Measurements from ENCODE around the gene MYPOP. TPM values are rescaled to one million over a fixed set of nuclear protein-coding genes. Genes with fewer than 3 reads are reported as not detected.

Gene MYPOP
- total RNA-seq, 2 donors from 2014 or later, result 8.7 to 9.1 TPM

- H3K4me3 ChIP-seq, result no peak overlapping the region
- no peaks in the 10 kb centered on the region for H3K36me3 ChIP-seq
- peaks cover 8% of the 10 kb centered on the region for H3K27me3 ChIP-seq (replicated peaks; ENCODE audit: insufficient read depth)
- TF ChIP-seq POLR2A (IDR thresholded peaks at IDR 0.05), result no peak
- TF ChIP-seq CTCF (IDR thresholded peaks at IDR 0.05), result no peak
- no peak for TF ChIP-seq POLR2AphosphoS5 (IDR thresholded peaks at IDR 0.05)
- intact Hi-C loops (cut with DNase I), result no loop called here
- no peak overlapping the region for H3K27ac ChIP-seq
- H3K9me3 ChIP-seq, result no peaks in the 10 kb centered on the region
- no peaks in the 10 kb centered on the region for H3K4me1 ChIP-seq (replicated peaks)
- DNase-seq (ENCODE audit: low spot score), result no peak
- WGBS, result 76% methylated on average over 3 of the region's 3 CpGs
Observed at GRCh38 chr19:45938733-45939319, 36.4 kb upstream of the MYPOP start.

GRCh38 chr19:45935267-45935666, 32.9 kb upstream of the MYPOP start:
- no peak for TF ChIP-seq CTCF (IDR thresholded peaks at IDR 0.05)
- no peak for TF ChIP-seq POLR2A (IDR thresholded peaks at IDR 0.05)
- no peak for TF ChIP-seq POLR2AphosphoS5 (IDR thresholded peaks at IDR 0.05)
- no peaks in the 10 kb centered on the region for H3K9me3 ChIP-seq
- intact Hi-C loops (cut with DNase I), result no loop called here
- no peaks in the 10 kb centered on the region for H3K4me1 ChIP-seq (replicated peaks)
- H3K27me3 ChIP-seq (replicated peaks; ENCODE audit: insufficient read depth), result peaks cover 6% of the 10 kb centered on the region
- no peaks in the 10 kb centered on the region for H3K36me3 ChIP-seq
- 74% methylated on average over 19 of the region's 19 CpGs for WGBS
- no peak overlapping the region for H3K4me3 ChIP-seq
- DNase-seq (ENCODE audit: low spot score), result no peak
- H3K27ac ChIP-seq, result no peak overlapping the region

GRCh38 chr19:45934551-45935230, 32.3 kb upstream of the MYPOP start:
- H3K36me3 ChIP-seq, result no peaks in the 10 kb centered on the region
- H3K27me3 ChIP-seq (replicated peaks; ENCODE audit: insufficient read depth), result peaks cover 6% of the 10 kb centered on the region
- H3K4me1 ChIP-seq (replicated peaks), result no peaks in the 10 kb centered on the region
- 23% methylated on average over 19 of the region's 19 CpGs for WGBS
- no peak for DNase-seq (ENCODE audit: low spot score)
- no peak overlapping the region for H3K4me3 ChIP-seq
- intact Hi-C loops (cut with DNase I), result no loop called here
- no peaks in the 10 kb centered on the region for H3K9me3 ChIP-seq
- TF ChIP-seq CTCF (IDR thresholded peaks at IDR 0.05) (no peak), POLR2AphosphoS5 (IDR thresholded peaks at IDR 0.05) (no peak), POLR2A (IDR thresholded peaks at IDR 0.05) (no peak)
- no peak overlapping the region for H3K27ac ChIP-seq

- Histone ChIP-seq H3K27ac (no peak overlapping the region), H3K27me3 (replicated peaks; ENCODE audit: insufficient read depth) (peaks cover 6% of the 10 kb centered on the region), H3K9me3 (no peaks in the 10 kb centered on the region), H3K4me1 (replicated peaks) (no peaks in the 10 kb centered on the region), H3K36me3 (no peaks in the 10 kb centered on the region), H3K4me3 (no peak overlapping the region)
- WGBS, result 49% methylated on average over 9 of the region's 9 CpGs
- intact Hi-C loops (cut with DNase I), result no loop called here
- TF ChIP-seq CTCF (IDR thresholded peaks at IDR 0.05) (no peak), POLR2AphosphoS5 (IDR thresholded peaks at IDR 0.05) (no peak), POLR2A (IDR thresholded peaks at IDR 0.05) (no peak)
- no peak for DNase-seq (ENCODE audit: low spot score)
Observed at GRCh38 chr19:45933759-45934158, 31.3 kb upstream of the MYPOP start.

- Histone ChIP-seq H3K9me3 (no peaks in the 10 kb centered on the region), H3K4me1 (replicated peaks) (no peaks in the 10 kb centered on the region), H3K27ac (no peak overlapping the region), H3K4me3 (no peak overlapping the region), H3K36me3 (no peaks in the 10 kb centered on the region), H3K27me3 (replicated peaks; ENCODE audit: insufficient read depth) (peaks cover 6% of the 10 kb centered on the region)
- no peak for TF ChIP-seq POLR2A (IDR thresholded peaks at IDR 0.05)
- TF ChIP-seq CTCF (IDR thresholded peaks at IDR 0.05), result no peak
- no peak for TF ChIP-seq POLR2AphosphoS5 (IDR thresholded peaks at IDR 0.05)
- intact Hi-C loops (cut with DNase I), result no loop called here
- WGBS, result 63% methylated on average over 3 of the region's 3 CpGs
- DNase-seq (ENCODE audit: low spot score), result no peak
Observed at GRCh38 chr19:45931055-45931454, 28.6 kb upstream of the MYPOP start.

Data from prostate gland (tissue), 2 donors.